SK-N-SH treated with all-trans-retinoic acid at 6 μM for 48 hours (cell line): Measurements from ENCODE around the gene TEX14.
"Not testable (repeated sequence)": the region's sequence is repeated elsewhere in the genome, so short reads cannot be mapped to it uniquely, and the experiment has no call there.

Experiments
- ATAC-seq: fragments of 200-7000 bp; cut with Tn5 transposase; 3 replicates; pipeline ENCODE4 v1.9.1; 2020; ENCODE audit warnings: mild to moderate bottlenecking, moderate library complexity
- ARNTL ChIP-seq: fragments of 450-650 bp; formaldehyde crosslinking; IDR thresholded peaks from 2 replicates; pipeline ENCODE4 v1.5.0; 2020; ENCODE audit warnings: low read depth, mild to moderate bottlenecking, moderate library complexity, borderline replicate concordance
- BACH2 ChIP-seq: fragments of 250-450 bp; sonication (Bioruptor Pico); IDR thresholded peaks from 2 replicates; pipeline ENCODE4 v1.9.0; 2021; ENCODE audit warnings: mild to moderate bottlenecking, borderline replicate concordance
- CSDC2 ChIP-seq: fragments of 250-450 bp; sonication (Bioruptor Pico); IDR thresholded peaks from 2 replicates; pipeline ENCODE4 v1.5.0; 2020; ENCODE audit warnings: mild to moderate bottlenecking, moderate library complexity
- ESRRG ChIP-seq: fragments of 250-450 bp; sonication (Bioruptor Pico); IDR thresholded peaks from 2 replicates; pipeline ENCODE4 v1.6.1; 2021; ENCODE audit warnings: mild to moderate bottlenecking
- GLIS3 ChIP-seq: fragments of 250-450 bp; sonication (Bioruptor Pico); IDR thresholded peaks from 2 replicates; pipeline ENCODE4 v1.5.0; 2020; ENCODE audit warnings: mild to moderate bottlenecking, moderate library complexity
- ISL1 ChIP-seq: fragments of 250-450 bp; sonication (Bioruptor Pico); IDR thresholded peaks from 2 replicates; pipeline ENCODE4 v2.1.2; 2022; ENCODE audit warnings: mild to moderate bottlenecking, moderate library complexity
- OSR1 ChIP-seq: fragments of 250-450 bp; sonication (Bioruptor Pico); IDR thresholded peaks from 2 replicates; pipeline ENCODE4 v1.8.0; 2022; ENCODE audit warnings: moderate library complexity, mild to moderate bottlenecking, inconsistent platforms
- RARB ChIP-seq: fragments of 250-450 bp; sonication (Bioruptor Pico); IDR thresholded peaks from 2 replicates; pipeline ENCODE4 v1.8.0; 2021; ENCODE audit warnings: mild to moderate bottlenecking, moderate library complexity
- SNAI2 ChIP-seq: fragments of 250-450 bp; sonication (Bioruptor Pico); IDR thresholded peaks from 2 replicates; pipeline ENCODE4 v1.5.0; 2020; ENCODE audit warnings: mild to moderate bottlenecking, moderate library complexity
- TOX ChIP-seq: fragments of 250-450 bp; sonication (Bioruptor Pico); IDR thresholded peaks from 2 replicates; pipeline ENCODE4 v1.8.0; 2021; ENCODE audit warnings: mild to moderate bottlenecking, moderate library complexity, borderline replicate concordance
- ZC3H10 ChIP-seq: fragments of 250-450 bp; sonication (Bioruptor Pico); IDR thresholded peaks from 2 replicates; pipeline ENCODE4 v1.5.1; 2021; ENCODE audit warnings: mild to moderate bottlenecking, moderate library complexity
- ZFP3 ChIP-seq: fragments of 250-450 bp; sonication (Bioruptor Pico); IDR thresholded peaks from 2 replicates; pipeline ENCODE4 v1.5.0; 2020; ENCODE audit warnings: mild to moderate bottlenecking, moderate library complexity
- ZFP30 ChIP-seq: fragments of 450-650 bp; formaldehyde crosslinking; IDR thresholded peaks from 2 replicates; pipeline ENCODE4 v1.5.0; 2022; ENCODE audit warnings: mild to moderate bottlenecking, moderate library complexity
- ZNF565 ChIP-seq: fragments of 450-650 bp; formaldehyde crosslinking; conservative IDR thresholded peaks from 2 replicates; pipeline ENCODE4 v1.5.0; 2020; ENCODE audit warnings: low read depth, mild to moderate bottlenecking, moderate library complexity
- ZNF70 ChIP-seq: fragments of 450-650 bp; formaldehyde crosslinking; IDR thresholded peaks from 2 replicates; pipeline ENCODE4 v1.5.0; 2020; ENCODE audit warnings: mild to moderate bottlenecking, moderate library complexity
- ZNF8 ChIP-seq: fragments of 450-650 bp; formaldehyde crosslinking; IDR thresholded peaks from 2 replicates; pipeline ENCODE4 v1.5.0; 2020; ENCODE audit warnings: mild to moderate bottlenecking, moderate library complexity
- TF ChIP-seq, protein P1 (sequence below): fragments of 250-450 bp; sonication (Bioruptor Pico); IDR thresholded peaks from 2 replicates; pipeline ENCODE4 v1.5.0; 2020; ENCODE audit warnings: mild to moderate bottlenecking, moderate library complexity
- TF ChIP-seq, protein P2 (sequence below): fragments of 250-450 bp; sonication (Bioruptor Pico); IDR thresholded peaks from 2 replicates; pipeline ENCODE4 v1.5.1; 2020; ENCODE audit warnings: low read depth, mild to moderate bottlenecking, moderate library complexity
- TF ChIP-seq, protein P3 (sequence below): fragments of 250-450 bp; sonication (Bioruptor Pico); IDR thresholded peaks from 2 replicates; pipeline ENCODE4 v1.5.1; 2021; ENCODE audit warnings: mild to moderate bottlenecking, moderate library complexity
- TF ChIP-seq, protein P4 (sequence below): fragments of 250-450 bp; sonication (Bioruptor Pico); IDR thresholded peaks from 2 replicates; pipeline ENCODE4 v1.8.0; 2020; ENCODE audit warnings: mild to moderate bottlenecking, moderate library complexity, borderline replicate concordance
- TF ChIP-seq, protein P5 (sequence below): fragments of 250-450 bp; sonication (Bioruptor Pico); IDR thresholded peaks from 2 replicates; pipeline ENCODE4 v1.8.0; 2021; ENCODE audit warnings: low read depth, mild to moderate bottlenecking, moderate library complexity, borderline replicate concordance

Gene TEX14

DNA sequence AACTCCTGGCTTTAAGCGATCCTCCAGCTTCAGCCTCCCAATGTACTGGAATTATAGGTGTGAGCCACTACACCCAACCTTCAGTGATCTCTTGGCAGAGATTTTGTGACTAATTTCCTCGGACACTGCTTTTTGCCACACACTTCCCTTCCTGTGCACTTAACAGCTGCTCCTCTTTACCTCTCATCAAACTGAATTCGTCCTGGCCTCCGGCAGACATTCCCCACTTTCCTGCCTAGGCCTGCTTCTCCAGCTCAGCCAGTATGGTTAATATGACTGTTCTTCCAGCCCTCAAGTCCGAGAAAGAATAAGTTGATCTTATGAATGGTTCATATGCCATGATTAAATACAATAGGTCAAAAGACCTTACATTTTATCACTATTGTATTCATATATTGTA, 108.4 kb downstream of the TEX14 start:
- TF ChIP-seq ZNF565 (CRISPR knock-in tag) = no peak
- no peak for TF ChIP-seq RARB (CRISPR knock-in tag)
- no peak for TF ChIP-seq BACH2 (CRISPR knock-in tag)
- TF ChIP-seq ZFP3 (CRISPR knock-in tag) = no peak
- TF ChIP-seq ESRRG (CRISPR knock-in tag) = no peak
- TF ChIP-seq TOX (CRISPR knock-in tag) = no peak
- TF ChIP-seq CSDC2 (CRISPR knock-in tag) = no peak
- TF ChIP-seq, protein P1, sequence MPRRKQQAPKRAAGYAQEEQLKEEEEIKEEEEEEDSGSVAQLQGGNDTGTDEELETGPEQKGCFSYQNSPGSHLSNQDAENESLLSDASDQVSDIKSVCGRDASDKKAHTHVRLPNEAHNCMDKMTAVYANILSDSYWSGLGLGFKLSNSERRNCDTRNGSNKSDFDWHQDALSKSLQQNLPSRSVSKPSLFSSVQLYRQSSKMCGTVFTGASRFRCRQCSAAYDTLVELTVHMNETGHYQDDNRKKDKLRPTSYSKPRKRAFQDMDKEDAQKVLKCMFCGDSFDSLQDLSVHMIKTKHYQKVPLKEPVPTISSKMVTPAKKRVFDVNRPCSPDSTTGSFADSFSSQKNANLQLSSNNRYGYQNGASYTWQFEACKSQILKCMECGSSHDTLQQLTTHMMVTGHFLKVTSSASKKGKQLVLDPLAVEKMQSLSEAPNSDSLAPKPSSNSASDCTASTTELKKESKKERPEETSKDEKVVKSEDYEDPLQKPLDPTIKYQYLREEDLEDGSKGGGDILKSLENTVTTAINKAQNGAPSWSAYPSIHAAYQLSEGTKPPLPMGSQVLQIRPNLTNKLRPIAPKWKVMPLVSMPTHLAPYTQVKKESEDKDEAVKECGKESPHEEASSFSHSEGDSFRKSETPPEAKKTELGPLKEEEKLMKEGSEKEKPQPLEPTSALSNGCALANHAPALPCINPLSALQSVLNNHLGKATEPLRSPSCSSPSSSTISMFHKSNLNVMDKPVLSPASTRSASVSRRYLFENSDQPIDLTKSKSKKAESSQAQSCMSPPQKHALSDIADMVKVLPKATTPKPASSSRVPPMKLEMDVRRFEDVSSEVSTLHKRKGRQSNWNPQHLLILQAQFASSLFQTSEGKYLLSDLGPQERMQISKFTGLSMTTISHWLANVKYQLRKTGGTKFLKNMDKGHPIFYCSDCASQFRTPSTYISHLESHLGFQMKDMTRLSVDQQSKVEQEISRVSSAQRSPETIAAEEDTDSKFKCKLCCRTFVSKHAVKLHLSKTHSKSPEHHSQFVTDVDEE = no peak
- TF ChIP-seq ZC3H10 (CRISPR knock-in tag) = no peak
- TF ChIP-seq, protein P2, sequence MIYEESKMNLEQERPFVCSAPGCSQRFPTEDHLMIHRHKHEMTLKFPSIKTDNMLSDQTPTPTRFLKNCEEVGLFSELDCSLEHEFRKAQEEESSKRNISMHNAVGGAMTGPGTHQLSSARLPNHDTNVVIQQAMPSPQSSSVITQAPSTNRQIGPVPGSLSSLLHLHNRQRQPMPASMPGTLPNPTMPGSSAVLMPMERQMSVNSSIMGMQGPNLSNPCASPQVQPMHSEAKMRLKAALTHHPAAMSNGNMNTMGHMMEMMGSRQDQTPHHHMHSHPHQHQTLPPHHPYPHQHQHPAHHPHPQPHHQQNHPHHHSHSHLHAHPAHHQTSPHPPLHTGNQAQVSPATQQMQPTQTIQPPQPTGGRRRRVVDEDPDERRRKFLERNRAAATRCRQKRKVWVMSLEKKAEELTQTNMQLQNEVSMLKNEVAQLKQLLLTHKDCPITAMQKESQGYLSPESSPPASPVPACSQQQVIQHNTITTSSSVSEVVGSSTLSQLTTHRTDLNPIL = no peak
- TF ChIP-seq OSR1 = no peak
- TF ChIP-seq, all 23 proteins: peak for 0
- ATAC-seq = no peak

DNA sequence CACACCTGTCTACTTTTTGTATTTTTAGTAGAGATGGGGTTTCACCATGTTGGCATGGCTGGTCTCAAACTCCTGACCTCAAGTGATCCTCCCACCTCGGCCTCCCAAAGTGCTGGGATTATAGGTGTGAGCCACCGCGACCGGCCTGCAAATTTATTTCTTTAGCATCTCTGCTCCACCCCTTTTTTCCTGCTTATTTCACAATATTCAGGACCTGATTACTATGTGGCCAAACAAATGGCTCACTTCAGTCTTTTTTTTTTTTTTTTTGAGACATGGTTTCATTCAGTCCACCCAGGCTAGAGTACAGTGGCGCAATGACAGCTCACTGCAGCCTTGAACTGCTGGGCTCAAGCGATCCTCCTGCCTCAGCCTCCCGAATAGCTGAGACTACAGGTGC, 109.1 kb downstream of the TEX14 start:
- ATAC-seq = not testable (repeated sequence)

DNA sequence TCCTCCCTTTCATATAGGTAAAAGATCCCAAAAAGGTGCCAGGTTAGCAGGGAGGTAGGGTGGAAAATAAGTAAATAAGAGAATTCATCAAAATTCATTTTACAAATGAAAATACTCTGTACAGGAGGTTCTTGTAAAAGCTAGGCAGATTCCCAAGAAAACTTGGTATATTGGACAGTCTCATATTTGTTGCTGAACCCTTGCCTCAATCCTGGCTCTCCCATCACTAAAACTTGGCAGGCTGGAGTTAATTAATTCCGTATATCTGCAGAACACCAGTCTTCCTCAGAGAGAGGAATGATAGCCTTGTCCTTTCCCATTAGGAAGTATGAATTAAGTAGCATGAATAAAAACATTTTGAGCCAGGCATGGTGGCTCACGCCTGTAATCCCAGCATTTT, 111.2 kb downstream of the TEX14 start:
- TF ChIP-seq CSDC2 (CRISPR knock-in tag) (no peak), OSR1 (no peak), RARB (CRISPR knock-in tag) (no peak), ZFP3 (CRISPR knock-in tag) (no peak)
- no peak for ATAC-seq

DNA sequence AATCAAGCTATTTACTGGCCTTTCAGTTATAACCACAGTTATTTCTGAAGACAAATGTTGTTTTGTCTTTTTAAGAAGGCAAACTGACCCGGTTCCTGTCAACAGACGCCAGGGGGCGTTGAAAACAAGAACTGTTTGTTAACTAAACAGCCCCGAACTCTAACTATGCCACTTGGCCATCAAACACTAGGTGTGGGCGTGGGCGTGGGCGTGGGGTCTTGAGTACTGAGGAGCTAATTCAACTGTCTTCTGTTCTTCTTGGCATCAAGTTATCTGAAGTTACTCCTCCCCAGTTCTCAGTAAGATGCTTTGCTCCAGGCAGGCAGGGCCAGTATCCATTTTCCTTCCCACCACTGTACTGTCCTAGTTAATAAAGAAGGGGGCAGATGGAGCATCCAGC, 114.1 kb downstream of the TEX14 start:
- TF ChIP-seq SNAI2 = no peak
- no peak for TF ChIP-seq CSDC2 (CRISPR knock-in tag)
- TF ChIP-seq, protein P3, sequence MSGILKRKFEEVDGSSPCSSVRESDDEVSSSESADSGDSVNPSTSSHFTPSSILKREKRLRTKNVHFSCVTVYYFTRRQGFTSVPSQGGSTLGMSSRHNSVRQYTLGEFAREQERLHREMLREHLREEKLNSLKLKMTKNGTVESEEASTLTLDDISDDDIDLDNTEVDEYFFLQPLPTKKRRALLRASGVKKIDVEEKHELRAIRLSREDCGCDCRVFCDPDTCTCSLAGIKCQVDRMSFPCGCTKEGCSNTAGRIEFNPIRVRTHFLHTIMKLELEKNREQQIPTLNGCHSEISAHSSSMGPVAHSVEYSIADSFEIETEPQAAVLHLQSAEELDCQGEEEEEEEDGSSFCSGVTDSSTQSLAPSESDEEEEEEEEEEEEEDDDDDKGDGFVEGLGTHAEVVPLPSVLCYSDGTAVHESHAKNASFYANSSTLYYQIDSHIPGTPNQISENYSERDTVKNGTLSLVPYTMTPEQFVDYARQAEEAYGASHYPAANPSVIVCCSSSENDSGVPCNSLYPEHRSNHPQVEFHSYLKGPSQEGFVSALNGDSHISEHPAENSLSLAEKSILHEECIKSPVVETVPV (CRISPR knock-in tag) = no peak
- no peak for TF ChIP-seq ZNF70 (CRISPR knock-in tag)
- no peak for TF ChIP-seq ZNF8
- peak; percentile 82 for ATAC-seq

DNA sequence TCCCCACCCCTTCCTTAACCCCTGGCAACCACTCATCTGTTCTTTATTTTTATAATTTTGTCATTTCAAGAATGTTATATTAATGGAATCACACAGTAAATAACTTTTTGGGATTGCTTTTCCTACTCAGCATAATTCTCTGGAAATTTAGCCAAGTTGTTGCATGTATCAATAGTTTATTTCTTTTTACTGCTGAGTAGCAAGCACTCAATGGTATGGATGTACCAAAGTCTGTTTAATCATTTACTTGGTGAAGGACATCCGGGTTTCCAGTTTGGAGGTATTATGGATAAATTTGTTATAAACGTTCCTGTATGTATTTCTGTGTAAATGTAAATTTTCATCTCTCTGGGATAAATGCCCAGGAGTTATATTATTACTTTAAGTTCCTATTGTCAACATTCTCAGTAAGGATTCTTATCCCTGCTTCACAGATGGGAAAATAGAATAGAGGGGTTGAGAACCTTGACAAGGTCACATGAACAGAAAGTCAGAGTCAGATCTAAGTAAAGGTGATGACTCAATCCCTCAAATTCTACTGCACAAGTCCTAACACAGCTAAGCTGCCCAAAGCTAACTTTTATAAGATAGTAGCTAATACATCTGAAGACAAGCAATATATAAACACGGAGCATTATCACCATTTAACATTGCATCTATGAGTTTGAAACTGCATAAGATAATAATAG, 115.0 kb downstream of the TEX14 start:
- ATAC-seq = no peak
- TF ChIP-seq, protein P1 = no peak
- TF ChIP-seq, protein P4, sequence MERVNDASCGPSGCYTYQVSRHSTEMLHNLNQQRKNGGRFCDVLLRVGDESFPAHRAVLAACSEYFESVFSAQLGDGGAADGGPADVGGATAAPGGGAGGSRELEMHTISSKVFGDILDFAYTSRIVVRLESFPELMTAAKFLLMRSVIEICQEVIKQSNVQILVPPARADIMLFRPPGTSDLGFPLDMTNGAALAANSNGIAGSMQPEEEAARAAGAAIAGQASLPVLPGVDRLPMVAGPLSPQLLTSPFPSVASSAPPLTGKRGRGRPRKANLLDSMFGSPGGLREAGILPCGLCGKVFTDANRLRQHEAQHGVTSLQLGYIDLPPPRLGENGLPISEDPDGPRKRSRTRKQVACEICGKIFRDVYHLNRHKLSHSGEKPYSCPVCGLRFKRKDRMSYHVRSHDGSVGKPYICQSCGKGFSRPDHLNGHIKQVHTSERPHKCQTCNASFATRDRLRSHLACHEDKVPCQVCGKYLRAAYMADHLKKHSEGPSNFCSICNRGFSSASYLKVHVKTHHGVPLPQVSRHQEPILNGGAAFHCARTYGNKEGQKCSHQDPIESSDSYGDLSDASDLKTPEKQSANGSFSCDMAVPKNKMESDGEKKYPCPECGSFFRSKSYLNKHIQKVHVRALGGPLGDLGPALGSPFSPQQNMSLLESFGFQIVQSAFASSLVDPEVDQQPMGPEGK = no peak
- no peak for TF ChIP-seq GLIS3 (CRISPR knock-in tag)
- no peak for TF ChIP-seq CSDC2 (CRISPR knock-in tag)
- TF ChIP-seq ARNTL (CRISPR knock-in tag) = no peak
- no peak for TF ChIP-seq BACH2 (CRISPR knock-in tag)
- TF ChIP-seq ISL1 = no peak
- no peak for TF ChIP-seq ZNF565 (CRISPR knock-in tag)
- TF ChIP-seq, protein P3 (CRISPR knock-in tag) = no peak
- TF ChIP-seq RARB (CRISPR knock-in tag) = no peak
- TF ChIP-seq SNAI2 = no peak
- TF ChIP-seq, protein P5, sequence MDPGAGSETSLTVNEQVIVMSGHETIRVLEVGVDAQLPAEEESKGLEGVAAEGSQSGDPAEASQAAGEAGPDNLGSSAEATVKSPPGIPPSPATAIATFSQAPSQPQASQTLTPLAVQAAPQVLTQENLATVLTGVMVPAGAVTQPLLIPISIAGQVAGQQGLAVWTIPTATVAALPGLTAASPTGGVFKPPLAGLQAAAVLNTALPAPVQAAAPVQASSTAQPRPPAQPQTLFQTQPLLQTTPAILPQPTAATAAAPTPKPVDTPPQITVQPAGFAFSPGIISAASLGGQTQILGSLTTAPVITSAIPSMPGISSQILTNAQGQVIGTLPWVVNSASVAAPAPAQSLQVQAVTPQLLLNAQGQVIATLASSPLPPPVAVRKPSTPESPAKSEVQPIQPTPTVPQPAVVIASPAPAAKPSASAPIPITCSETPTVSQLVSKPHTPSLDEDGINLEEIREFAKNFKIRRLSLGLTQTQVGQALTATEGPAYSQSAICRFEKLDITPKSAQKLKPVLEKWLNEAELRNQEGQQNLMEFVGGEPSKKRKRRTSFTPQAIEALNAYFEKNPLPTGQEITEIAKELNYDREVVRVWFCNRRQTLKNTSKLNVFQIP (CRISPR knock-in tag) = no peak
- TF ChIP-seq ZFP30 (CRISPR knock-in tag) = no peak
